ENCODE results near the gene MEX3C.

Gene MEX3C

DNA sequence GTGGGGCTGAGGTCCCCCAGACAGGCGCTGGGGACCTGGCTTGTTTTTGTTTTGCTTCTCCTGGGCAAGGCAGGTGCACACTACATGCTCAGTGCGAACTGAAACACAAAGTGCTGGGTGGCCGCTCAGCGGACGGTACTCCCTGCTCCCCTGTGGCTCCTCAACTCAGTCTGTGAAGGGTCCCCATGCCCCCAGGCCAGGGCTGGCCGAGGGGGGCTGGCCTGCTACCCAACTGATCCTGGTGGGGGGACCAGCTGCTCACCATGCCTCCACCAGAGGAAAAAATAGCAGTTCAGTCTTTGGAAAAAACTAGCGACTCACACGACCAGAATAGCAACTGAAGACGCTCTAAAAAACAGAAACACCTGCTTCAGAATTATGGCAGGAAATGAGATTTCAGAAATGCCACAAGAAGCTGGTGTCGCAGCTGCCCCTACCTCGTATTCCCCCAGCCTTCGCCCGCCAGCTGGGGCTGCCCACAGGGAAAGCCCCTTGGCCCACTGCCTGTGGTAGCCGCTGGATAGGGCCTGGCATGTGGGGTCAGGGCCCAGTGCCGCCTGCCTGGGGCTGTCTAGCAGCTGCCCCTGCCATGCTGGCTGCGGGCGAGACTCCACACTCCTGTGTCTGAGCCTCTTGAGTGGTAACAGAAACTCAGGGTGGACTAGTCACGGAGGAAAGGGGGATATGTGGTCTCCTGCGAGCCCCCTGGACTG, 43.7 kb downstream of the MEX3C start:
- TF ChIP-seq, protein P1, sequence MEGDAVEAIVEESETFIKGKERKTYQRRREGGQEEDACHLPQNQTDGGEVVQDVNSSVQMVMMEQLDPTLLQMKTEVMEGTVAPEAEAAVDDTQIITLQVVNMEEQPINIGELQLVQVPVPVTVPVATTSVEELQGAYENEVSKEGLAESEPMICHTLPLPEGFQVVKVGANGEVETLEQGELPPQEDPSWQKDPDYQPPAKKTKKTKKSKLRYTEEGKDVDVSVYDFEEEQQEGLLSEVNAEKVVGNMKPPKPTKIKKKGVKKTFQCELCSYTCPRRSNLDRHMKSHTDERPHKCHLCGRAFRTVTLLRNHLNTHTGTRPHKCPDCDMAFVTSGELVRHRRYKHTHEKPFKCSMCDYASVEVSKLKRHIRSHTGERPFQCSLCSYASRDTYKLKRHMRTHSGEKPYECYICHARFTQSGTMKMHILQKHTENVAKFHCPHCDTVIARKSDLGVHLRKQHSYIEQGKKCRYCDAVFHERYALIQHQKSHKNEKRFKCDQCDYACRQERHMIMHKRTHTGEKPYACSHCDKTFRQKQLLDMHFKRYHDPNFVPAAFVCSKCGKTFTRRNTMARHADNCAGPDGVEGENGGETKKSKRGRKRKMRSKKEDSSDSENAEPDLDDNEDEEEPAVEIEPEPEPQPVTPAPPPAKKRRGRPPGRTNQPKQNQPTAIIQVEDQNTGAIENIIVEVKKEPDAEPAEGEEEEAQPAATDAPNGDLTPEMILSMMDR (IDR thresholded peaks at IDR 0.05; ENCODE audit: low read depth, low read length): no peak
- no peak overlapping the region for H3K4me3 ChIP-seq (ENCODE audit: low read depth, low read length)

DNA sequence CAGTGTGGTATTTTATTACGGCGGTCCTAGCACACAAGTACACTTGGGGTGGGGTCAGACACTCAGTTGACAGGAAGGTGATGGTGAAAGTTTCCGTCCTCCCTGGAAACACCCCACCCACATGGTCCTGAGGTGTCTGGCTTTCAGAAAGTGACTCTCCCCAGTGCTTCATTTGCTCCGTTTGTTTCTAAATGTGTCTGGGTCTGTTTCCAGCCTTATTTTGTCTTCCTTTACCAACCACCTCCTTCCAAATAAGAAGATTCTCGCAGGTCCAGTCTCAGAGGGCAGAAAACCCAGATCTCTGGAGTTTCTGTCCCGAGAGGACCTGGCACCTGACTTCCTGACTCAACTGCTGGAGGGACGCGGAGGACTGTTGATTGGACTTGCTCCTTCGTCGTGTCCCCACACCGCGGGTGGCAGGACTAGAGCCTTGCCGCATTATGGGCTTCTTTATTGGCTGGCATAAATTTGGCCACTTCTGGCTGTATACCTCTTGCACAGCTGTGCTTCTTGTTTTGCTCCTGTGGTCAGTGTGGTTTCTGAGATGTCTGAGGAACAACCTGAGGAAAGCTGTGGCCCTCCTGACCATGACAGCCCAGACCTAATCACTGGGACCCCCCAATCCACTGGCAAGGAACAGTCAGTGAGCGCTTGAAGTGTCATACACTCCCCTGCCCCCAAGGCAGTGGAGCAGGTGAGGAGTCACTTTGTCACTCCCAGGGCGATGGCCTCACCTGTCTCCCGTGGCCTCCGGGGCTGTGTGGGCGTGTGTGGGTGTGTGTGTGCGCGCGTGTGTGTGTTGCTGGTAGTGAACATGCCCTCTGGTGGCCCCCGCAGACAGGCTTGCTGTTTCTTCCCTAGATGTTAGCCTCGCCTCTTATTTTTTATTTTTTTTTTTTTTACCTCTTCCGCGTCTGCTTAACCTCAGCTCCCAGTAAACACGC, 45.6 kb downstream of the MEX3C start:
- no peak overlapping the region for H3K4me3 ChIP-seq (ENCODE audit: low read depth, low read length)
- TF ChIP-seq, protein P1 (IDR thresholded peaks at IDR 0.05; ENCODE audit: low read depth, low read length): no peak

DNA sequence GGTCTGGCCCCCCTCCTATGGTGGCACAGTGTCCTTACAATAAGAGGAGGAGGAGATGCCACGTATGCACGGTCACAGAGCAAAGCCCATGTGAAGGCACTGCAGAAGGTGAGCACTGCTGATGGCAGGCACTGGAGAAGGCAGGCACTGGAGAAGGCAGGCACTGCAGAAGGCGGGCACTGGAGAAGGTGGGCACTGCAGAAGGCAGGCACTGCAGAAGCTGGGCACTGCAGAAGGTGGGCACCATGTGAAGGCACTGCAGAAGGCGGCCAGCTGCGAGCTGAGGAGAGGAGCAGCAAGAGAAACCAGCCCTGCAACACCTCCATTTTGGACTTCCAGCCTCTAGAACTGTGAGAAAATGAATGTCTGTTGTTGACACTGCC, 46.3 kb downstream of the MEX3C start:
- TF ChIP-seq, protein P1 (IDR thresholded peaks at IDR 0.05; ENCODE audit: low read depth, low read length): no peak
- H3K4me3 ChIP-seq (ENCODE audit: low read depth, low read length): no peak overlapping the region

DNA sequence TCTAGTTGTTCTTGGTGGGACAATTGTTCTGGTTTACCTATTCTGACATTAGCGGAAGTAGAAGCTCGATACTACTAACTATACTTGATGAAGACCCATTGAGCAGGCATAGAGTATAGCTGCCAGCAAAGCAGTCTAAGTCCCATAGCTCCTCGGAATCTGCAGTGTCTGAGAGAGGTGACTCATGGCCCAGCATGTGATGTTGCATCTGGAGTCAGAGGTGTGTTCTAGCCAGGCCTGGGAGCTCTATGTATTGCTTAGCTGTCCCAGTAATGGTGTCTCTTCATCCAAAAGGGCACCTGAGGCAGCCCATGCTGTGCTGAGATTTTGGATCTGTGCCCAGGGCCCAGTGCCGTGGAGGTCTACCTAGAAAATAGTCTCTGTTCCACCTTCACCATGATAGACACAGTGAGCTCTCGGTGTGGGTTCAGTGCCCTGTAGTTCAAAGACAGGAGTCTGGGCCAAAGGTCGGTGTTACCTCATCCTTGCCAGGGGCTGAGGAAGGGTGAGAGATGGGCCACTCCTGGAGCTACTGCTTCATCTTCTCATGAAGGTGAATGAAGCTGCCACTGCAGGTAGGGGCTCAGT, 47.3 kb downstream of the MEX3C start:
- no peak overlapping the region for H3K4me3 ChIP-seq (ENCODE audit: low read depth, low read length)
- TF ChIP-seq, protein P1 (IDR thresholded peaks at IDR 0.05; ENCODE audit: low read depth, low read length): no peak

DNA sequence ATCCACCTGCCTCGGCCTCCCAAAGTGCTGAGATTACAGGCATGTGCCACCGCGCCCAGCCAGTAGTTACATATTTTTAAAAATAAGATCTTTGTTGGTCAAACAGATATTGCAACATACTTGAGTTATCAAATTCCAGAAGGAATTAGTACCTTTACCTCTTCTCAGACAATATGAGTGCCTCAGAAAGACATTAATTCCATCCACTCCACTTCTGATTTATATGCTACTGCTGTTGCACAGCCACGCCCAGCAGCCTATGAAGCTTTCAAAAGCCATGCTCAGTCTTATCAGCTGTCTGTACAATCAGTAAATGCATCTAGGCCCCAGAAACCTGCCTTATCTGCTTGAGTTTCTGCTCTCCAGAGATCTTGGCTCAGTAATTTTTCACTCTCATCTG, 47.8 kb downstream of the MEX3C start:
- H3K4me3 ChIP-seq (ENCODE audit: low read depth, low read length): no peak overlapping the region
- TF ChIP-seq, protein P1 (IDR thresholded peaks at IDR 0.05; ENCODE audit: low read depth, low read length): no peak

- TF ChIP-seq, protein P1 (IDR thresholded peaks at IDR 0.05; ENCODE audit: low read depth, low read length): no peak
- no peak overlapping the region for H3K4me3 ChIP-seq (ENCODE audit: low read depth, low read length)
Measured at GRCh38 chr18:51146909-51147308, 50.6 kb downstream of the MEX3C start.
